NB4 (cell line): Measurements from ENCODE around the gene TFAP2D.

Source experiments
- POLR2A ChIP-seq: IDR thresholded peaks from 2 replicates; pipeline ENCODE4 v1.6.1; 2011; ENCODE audit warnings: mild to moderate bottlenecking; ENCODE audit not compliant: insufficient read length; ENCODE audit errors: extremely low read depth
- TF ChIP-seq, protein P1 (sequence below): IDR thresholded peaks from one replicate; pipeline ENCODE4 v1.5.1; 2012; ENCODE audit warnings: low read depth, low read length

DNA sequence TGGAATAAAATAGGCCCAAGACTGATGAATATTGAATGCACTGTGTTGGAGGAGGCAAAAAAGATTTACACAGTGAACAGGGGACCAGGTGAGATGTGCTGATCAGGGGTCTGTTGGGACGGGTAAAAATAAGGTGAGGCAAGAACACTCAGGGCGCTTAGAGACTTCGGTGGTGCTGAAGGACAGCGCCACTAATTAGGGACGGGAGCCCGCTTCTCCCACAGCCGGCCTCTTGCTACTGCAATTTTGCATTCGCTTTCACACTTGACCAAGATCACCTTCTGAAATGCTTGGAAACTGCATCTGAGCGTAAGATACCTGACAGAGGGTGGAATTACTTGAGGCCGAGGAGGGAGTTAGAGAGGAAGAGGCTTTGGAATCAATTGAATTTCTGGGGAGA is 7.3 kb downstream of the TFAP2D start:
- no peak for TF ChIP-seq POLR2A
- TF ChIP-seq, protein P1, sequence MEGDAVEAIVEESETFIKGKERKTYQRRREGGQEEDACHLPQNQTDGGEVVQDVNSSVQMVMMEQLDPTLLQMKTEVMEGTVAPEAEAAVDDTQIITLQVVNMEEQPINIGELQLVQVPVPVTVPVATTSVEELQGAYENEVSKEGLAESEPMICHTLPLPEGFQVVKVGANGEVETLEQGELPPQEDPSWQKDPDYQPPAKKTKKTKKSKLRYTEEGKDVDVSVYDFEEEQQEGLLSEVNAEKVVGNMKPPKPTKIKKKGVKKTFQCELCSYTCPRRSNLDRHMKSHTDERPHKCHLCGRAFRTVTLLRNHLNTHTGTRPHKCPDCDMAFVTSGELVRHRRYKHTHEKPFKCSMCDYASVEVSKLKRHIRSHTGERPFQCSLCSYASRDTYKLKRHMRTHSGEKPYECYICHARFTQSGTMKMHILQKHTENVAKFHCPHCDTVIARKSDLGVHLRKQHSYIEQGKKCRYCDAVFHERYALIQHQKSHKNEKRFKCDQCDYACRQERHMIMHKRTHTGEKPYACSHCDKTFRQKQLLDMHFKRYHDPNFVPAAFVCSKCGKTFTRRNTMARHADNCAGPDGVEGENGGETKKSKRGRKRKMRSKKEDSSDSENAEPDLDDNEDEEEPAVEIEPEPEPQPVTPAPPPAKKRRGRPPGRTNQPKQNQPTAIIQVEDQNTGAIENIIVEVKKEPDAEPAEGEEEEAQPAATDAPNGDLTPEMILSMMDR = no peak
